ENCODE data around the gene ATP8B4.

The ATP8B4 gene

GRCh38 chr15:49842031-49842730 is 276.9 kb downstream of the ATP8B4 start:
- TF ChIP-seq RARB (CRISPR knock-in tag; IDR thresholded peaks at IDR 0.05) = no peak
- TF ChIP-seq PPARA (CRISPR knock-in tag; IDR thresholded peaks at IDR 0.05; ENCODE audit: borderline replicate concordance) = no peak
- TF ChIP-seq PATZ1 (CRISPR knock-in tag; IDR thresholded peaks at IDR 0.05; ENCODE audit: borderline replicate concordance) = no peak
- no peak for TF ChIP-seq ZNF70 (CRISPR knock-in tag; IDR thresholded peaks at IDR 0.05)
- TF ChIP-seq CREB5 (CRISPR knock-in tag; IDR thresholded peaks at IDR 0.05; ENCODE audit: low read depth) = no peak
- TF ChIP-seq TSHZ2 (CRISPR knock-in tag; IDR thresholded peaks at IDR 0.05) = no peak
- no peak for TF ChIP-seq ARNTL (CRISPR knock-in tag; IDR thresholded peaks at IDR 0.05; ENCODE audit: borderline replicate concordance, low read depth)
- TF ChIP-seq TOX (CRISPR knock-in tag; IDR thresholded peaks at IDR 0.05; ENCODE audit: borderline replicate concordance) = no peak
- no peak for ATAC-seq

GRCh38 chr15:49832511-49832910 is 286.5 kb downstream of the ATP8B4 start:
- TF ChIP-seq TSHZ2 (CRISPR knock-in tag; IDR thresholded peaks at IDR 0.05) (no peak), CSRNP3 (CRISPR knock-in tag; IDR thresholded peaks at IDR 0.05) (no peak), ZNF8 (CRISPR knock-in tag; IDR thresholded peaks at IDR 0.05) (no peak), TOX (CRISPR knock-in tag; IDR thresholded peaks at IDR 0.05; ENCODE audit: borderline replicate concordance) (no peak)
- peak; percentile 74 for ATAC-seq

GRCh38 chr15:49831206-49831965 is 287.6 kb downstream of the ATP8B4 start:
- ATAC-seq = peak; percentile 28
- TF ChIP-seq ARNTL (CRISPR knock-in tag; IDR thresholded peaks at IDR 0.05; ENCODE audit: borderline replicate concordance, low read depth) (no peak), ZNF565 (CRISPR knock-in tag; conservative IDR thresholded peaks at IDR 0.05; ENCODE audit: low read depth) (no peak), ZNF8 (CRISPR knock-in tag; IDR thresholded peaks at IDR 0.05) (no peak), ZFP30 (CRISPR knock-in tag; IDR thresholded peaks at IDR 0.05) (no peak), CSDC2 (CRISPR knock-in tag; IDR thresholded peaks at IDR 0.05) (no peak), CSRNP3 (CRISPR knock-in tag; IDR thresholded peaks at IDR 0.05) (no peak), ZFP3 (CRISPR knock-in tag; IDR thresholded peaks at IDR 0.05) (no peak), TCF4 (CRISPR knock-in tag; IDR thresholded peaks at IDR 0.05; ENCODE audit: borderline replicate concordance) (no peak), ESRRG (CRISPR knock-in tag; IDR thresholded peaks at IDR 0.05) (no peak), SNAI2 (CRISPR knock-in tag; IDR thresholded peaks at IDR 0.05) (no peak), GLIS3 (CRISPR knock-in tag; IDR thresholded peaks at IDR 0.05) (no peak), TSHZ2 (CRISPR knock-in tag; IDR thresholded peaks at IDR 0.05) (no peak), BACH2 (CRISPR knock-in tag; IDR thresholded peaks at IDR 0.05; ENCODE audit: borderline replicate concordance) (no peak)
